Liver (tissue), 3 donors: ENCODE results near the gene EBF4.

Experiments
- ATF3 ChIP-seq: IDR thresholded peaks from 2 replicates; pipeline ENCODE4 v1.6.1; 2016; ENCODE audit warnings: antibody characterized with exemption
- CTCF ChIP-seq: fragments of 150-350 bp; IDR thresholded peaks from 2 replicates; pipeline ENCODE4 v1.5.1; 2017; ENCODE audit warnings: improper control_type of control experiment, low read depth, low read length; ENCODE audit not compliant: missing input control
- FOXA1 ChIP-seq: IDR thresholded peaks from 2 replicates; pipeline ENCODE4 v1.6.1; 2016; ENCODE audit warnings: antibody characterized with exemption
- GABPA ChIP-seq, 2 donors: IDR thresholded peaks in 1 of 2; conservative IDR thresholded peaks in 1 of 2; 2 replicates each; pipeline ENCODE4 v1.6.1; 2016; ENCODE audit warnings: antibody characterized with exemption in 2 of 2, mild to moderate bottlenecking in 1 of 2, moderate library complexity in 1 of 2
- MAX ChIP-seq: IDR thresholded peaks from 2 replicates; pipeline ENCODE4 v1.6.1; 2016; ENCODE audit warnings: antibody characterized with exemption
- NR2F2 ChIP-seq: IDR thresholded peaks from 2 replicates; pipeline ENCODE4 v1.6.1; 2016; ENCODE audit warnings: antibody characterized with exemption
- RAD21 ChIP-seq, 2 donors: IDR thresholded peaks; 2 replicates each; pipeline ENCODE4 v1.6.1; 2016; ENCODE audit warnings: antibody characterized with exemption in 2 of 2, mild to moderate bottlenecking in 2 of 2
- REST ChIP-seq: IDR thresholded peaks from 2 replicates; pipeline ENCODE4 v1.6.1; 2016; ENCODE audit warnings: antibody characterized with exemption, mild to moderate bottlenecking
- RXRA ChIP-seq, 2 donors: IDR thresholded peaks; 2 replicates each; pipeline ENCODE4 v1.6.1; 2017 to 2018; ENCODE audit warnings: antibody characterized with exemption in 2 of 2, mild to moderate bottlenecking in 1 of 2
- TAF1 ChIP-seq: conservative IDR thresholded peaks from 2 replicates; pipeline ENCODE4 v1.6.1; 2016; ENCODE audit warnings: antibody characterized with exemption, mild to moderate bottlenecking
- YY1 ChIP-seq: IDR thresholded peaks from 2 replicates; pipeline ENCODE4 v1.6.1; 2016; ENCODE audit warnings: antibody characterized with exemption, mild to moderate bottlenecking
- ZBTB33 ChIP-seq: IDR thresholded peaks from 2 replicates; pipeline ENCODE4 v1.6.1; 2016; ENCODE audit warnings: antibody characterized with exemption
- donor health status: healthy.
- donor health status: healthy.

GRCh38 chr20:2741463-2741862 lies 48.9 kb downstream of the EBF4 start:
- TF ChIP-seq CTCF (no peak), NR2F2 (no peak), REST (no peak), YY1 (no peak), ZBTB33 (no peak), ATF3 (no peak), GABPA (IDR thresholded peaks at IDR 0.05 in 1 of 2, conservative IDR thresholded peaks at IDR 0.05 in 1 of 2) (no peak), RXRA (IDR thresholded peaks at IDR 0.05) (no peak), TAF1 (no peak), FOXA1 (no peak), MAX (no peak), RAD21 (IDR thresholded peaks at IDR 0.05) (no peak)
